Spleen (tissue), 11 donors: Measurements from ENCODE around the gene HCRT. TPM values are rescaled to one million over a fixed set of nuclear protein-coding genes. Genes with fewer than 3 reads are reported as not detected.

Source experiments
- DNase-seq: peaks from one replicate; pipeline ENCODE4 v3.0.0-alpha.2; 2020
- H3K27ac ChIP-seq, 8 donors: fragments of 200-600 bp; sonication (generic) in 7 of 8; 1 replicate in 4 of 8; 2 replicates in 4 of 8; pipeline versions ENCODE4 v1.5.0 to v1.8.0; 2016 to 2021; ENCODE audit warnings: inconsistent platforms in 4 of 8, mild to moderate bottlenecking in 4 of 8, moderate library complexity in 1 of 8
- H3K27me3 ChIP-seq, 7 donors: fragments of 200-600 bp; sonication (generic) in 6 of 7; replicated peaks in 1 of 7; 1 replicate in 4 of 7; 2 replicates in 3 of 7; pipeline versions ENCODE4 v1.5.0 to v1.8.0; 2016 to 2021; ENCODE audit warnings: inconsistent platforms in 3 of 7, mild to moderate bottlenecking in 1 of 7
- H3K36me3 ChIP-seq, 6 donors: fragments of 200-600 bp; sonication (generic) in 5 of 6; 1 replicate in 4 of 6; 2 replicates in 2 of 6; pipeline versions ENCODE4 v1.5.0 to v1.8.0; 2016 to 2021; ENCODE audit warnings: inconsistent platforms in 2 of 6
- H3K4me1 ChIP-seq, 6 donors: fragments of 200-600 bp; sonication (generic) in 5 of 6; 1 replicate in 3 of 6; 2 replicates in 3 of 6; pipeline versions ENCODE4 v1.5.0 to v1.8.0; 2016 to 2021; ENCODE audit warnings: inconsistent platforms in 3 of 6
- H3K4me3 ChIP-seq, 8 donors: fragments of 200-600 bp; sonication (generic) in 7 of 8; 1 replicate in 4 of 8; 2 replicates in 4 of 8; pipeline versions ENCODE4 v1.5.0 to v1.8.0; 2016 to 2021; ENCODE audit warnings: inconsistent platforms in 4 of 8, mild to moderate bottlenecking in 4 of 8, moderate library complexity in 2 of 8
- H3K9me3 ChIP-seq, 8 donors: fragments of 200-600 bp; sonication (generic) in 7 of 8; 1 replicate in 4 of 8; 2 replicates in 4 of 8; pipeline versions ENCODE4 v1.5.0 to v1.8.0; 2016 to 2021; ENCODE audit warnings: inconsistent platforms in 4 of 8
- CTCF ChIP-seq, 11 experiments: fragments of 200-600 bp in 7 of 11; fragments of 450-650 bp in 4 of 11; sonication (generic) in 4 of 11; IDR thresholded peaks in 8 of 11; conservative IDR thresholded peaks in 3 of 11; 1 replicate in 7 of 11; 2 replicates in 4 of 11; pipeline versions ENCODE4 v1.4.0 to v1.8.0; 2016 to 2021; ENCODE audit warnings: antibody characterized with exemption in 11 of 11, inconsistent platforms in 4 of 11, mild to moderate bottlenecking in 1 of 11
- POLR2A ChIP-seq, 3 donors: fragments of 450-650 bp; IDR thresholded peaks; one replicate each; pipeline ENCODE4 v1.5.1; 2017; ENCODE audit warnings: antibody characterized with exemption in 3 of 3, mild to moderate bottlenecking in 1 of 3
- POLR2AphosphoS5 ChIP-seq, 3 donors: sonication (generic); formaldehyde crosslinking; IDR thresholded peaks; one replicate each; pipeline ENCODE4 v1.5.1; 2017; ENCODE audit warnings: antibody characterized with exemption in 3 of 3
- WGBS, 5 donors: extraction: QIAGEN DNeasy Blood & Tissue Kit in 3 of 5; methylation state at CpG; one replicate each; pipeline versions ENCODE4 v1.1.5 to v1.1.7; 2013 to 2018; 5-methylcytosine and 5-hydroxymethylcytosine counted together
- intact Hi-C: fragments of 100-400 bp; cut with DNase I; formaldehyde crosslinking; loops from one replicate; pipeline ENCODE4 v1.15.0; 2023; ENCODE audit warnings: low total_unique reads
- polyA plus RNA-seq, 3 donors: library from polyadenylated mRNA; stranded (reverse); fragments of 200-250 nt; gene quantifications; one replicate each; pipeline ENCODE4 v1.2.1, GENCODE V29; 2013
- total RNA-seq, 7 donors: library from RNA; depleted of rRNA in 3 of 7; stranded (reverse); fragments of >200 nt in 3 of 7; fragmentation: NEBNext Ultra II Directional in 4 of 7; extraction: Animal tissue kit (Norgen Biotek cat#: 25700) in 4 of 7; gene quantifications; one replicate each; pipeline versions ENCODE4 v1.1.0 to v1.2.1, GENCODE V29; 2016 to 2021
- donor health status: healthy with polysubstance abuse.
- donor health status: DM: no; HTN: no; CAD: no; lungs with moderate emphysema.
- donor health status: DM: no; HTN: no; CAD: no.
- donor health status: Bipolar disorder and iron deficiency.
- donor health status: healthy.
- donor health status: DM: no; HTN: no; CAD: no.
- donor health status: DM: yes; HTN: yes; CAD: no.

The HCRT gene
- total and polyA plus RNA-seq, 10 donors = not detected

- H3K4me1 ChIP-seq = peaks cover 26 to 64% (median 44%) of the 10 kb centered on the region in 6 donors
- no peaks in the 10 kb centered on the region for H3K27me3 ChIP-seq
- H3K9me3 ChIP-seq = no peaks in the 10 kb centered on the region
- intact Hi-C loops = no loop called here
- peak; percentile 95 for DNase-seq
- H3K36me3 ChIP-seq = peaks cover 0 to 37% (median 8%) of the 10 kb centered on the region in 6 donors
- TF ChIP-seq POLR2A (IDR thresholded peaks at IDR 0.05) = peak in 1 of 3 donors; percentile 50
- peak; percentile 87 for TF ChIP-seq POLR2AphosphoS5 (IDR thresholded peaks at IDR 0.05)
- no peak for TF ChIP-seq CTCF (IDR thresholded peaks at IDR 0.05 in 8 of 11, conservative IDR thresholded peaks at IDR 0.05 in 3 of 11)
- H3K27ac ChIP-seq = peak within 1 kb of the TSS; percentile 84 to 94 (median 89)
- 15 to 20% (median 18%) methylated on average over 24 of the region's 24 CpGs for WGBS, 5 donors
- H3K4me3 ChIP-seq = peak within 1 kb of the TSS; percentile 60 to 84 (median 71)
These were observed 9.0 kb upstream of the HCRT start, which contains the start of gene GHDC for GRCh38 chr17:42193969-42194899. TSS of gene GHDC (minus strand) at chr17:42194494. CDS start at chr17:42193581, 913 bp downstream.

DNA sequence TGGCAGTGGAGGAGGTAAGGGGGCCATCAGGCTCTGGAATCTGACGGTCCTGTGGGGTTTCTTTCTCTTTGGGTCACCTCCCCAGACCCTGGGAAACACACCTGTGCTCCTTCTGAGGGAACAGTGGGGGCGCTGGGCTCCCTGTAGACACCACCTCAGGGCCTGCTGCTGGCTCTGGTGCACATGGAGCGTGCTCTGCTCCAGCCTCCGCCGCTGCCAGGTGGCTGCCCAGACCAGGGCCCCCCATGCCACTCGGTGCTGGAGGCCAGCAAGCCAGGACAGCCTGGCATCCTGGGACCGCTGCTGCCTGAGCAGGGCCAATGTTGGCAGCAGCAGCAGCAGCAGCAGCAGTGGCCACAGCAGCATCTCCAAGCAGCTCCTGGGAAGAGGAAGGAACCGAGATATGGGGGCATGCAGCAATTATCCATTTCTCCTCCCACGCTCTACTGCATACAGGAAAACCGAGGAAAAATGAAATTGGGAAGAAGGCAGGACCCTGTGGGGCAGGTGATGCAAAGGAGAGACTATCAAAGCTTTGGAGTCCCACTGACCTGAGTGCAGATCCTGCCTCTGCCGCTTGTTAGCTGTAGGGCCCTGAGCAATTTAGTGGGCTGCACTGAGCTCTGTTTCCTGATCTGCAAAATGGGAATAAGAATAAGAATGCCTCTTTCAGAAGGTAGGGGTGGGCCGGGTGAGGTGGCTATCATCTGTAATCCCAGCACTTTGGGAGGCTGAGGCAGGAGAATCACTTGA is 8.1 kb upstream of the HCRT start:
- Histone ChIP-seq H3K27ac (peak overlapping the region in 7 of 8 donors; percentile 84 to 94 (median 88)), H3K27me3 (no peaks in the 10 kb centered on the region), H3K4me3 (peak overlapping the region; percentile 60 to 84 (median 71)), H3K4me1 (peaks cover 23 to 64% (median 44%) of the 10 kb centered on the region in 6 donors), H3K9me3 (no peaks in the 10 kb centered on the region), H3K36me3 (peaks cover 0 to 36% (median 8%) of the 10 kb centered on the region in 6 donors)
- peak; percentile 79 for DNase-seq
- 45 to 73% (median 64%) methylated on average over 7 to 12 of the region's 12 CpGs for WGBS, 5 donors
- no peak for TF ChIP-seq CTCF (IDR thresholded peaks at IDR 0.05 in 8 of 11, conservative IDR thresholded peaks at IDR 0.05 in 3 of 11)
- TF ChIP-seq POLR2A (IDR thresholded peaks at IDR 0.05) = no peak
- TF ChIP-seq POLR2AphosphoS5 (IDR thresholded peaks at IDR 0.05) = peak in 1 of 3 donors; percentile 29
- intact Hi-C loops = no loop called here

- Histone ChIP-seq H3K9me3 (no peaks in the 10 kb centered on the region), H3K27me3 (no peaks in the 10 kb centered on the region), H3K4me3 (peak overlapping the region in 3 of 8 donors; percentile 60 to 84 (median 73)), H3K27ac (peak overlapping the region in 4 of 8 donors; percentile 88 to 94 (median 94)), H3K36me3 (peaks cover 0 to 36% (median 8%) of the 10 kb centered on the region in 6 donors), H3K4me1 (peaks cover 23 to 67% (median 44%) of the 10 kb centered on the region in 6 donors)
- intact Hi-C loops = no loop called here
- TF ChIP-seq POLR2AphosphoS5 (IDR thresholded peaks at IDR 0.05) = peak in 1 of 3 donors; percentile 23
- TF ChIP-seq CTCF (IDR thresholded peaks at IDR 0.05 in 8 of 11, conservative IDR thresholded peaks at IDR 0.05 in 3 of 11) = no peak
- 78 to 90% (median 86%) methylated on average over 15 to 23 of the region's 23 CpGs for WGBS, 5 donors
- DNase-seq = peak; percentile 77
These were observed 7.2 kb upstream of the HCRT start for GRCh38 chr17:42192189-42193126.
